Body of pancreas (tissue), 4 donors: ENCODE results near the gene ZFHX3. TPM values are rescaled to one million over a fixed set of nuclear protein-coding genes. Genes with fewer than 3 reads are reported as not detected.

Experiments
- ATAC-seq: fragments of 150-250 bp; one replicate; pipeline ENCODE4 v1.9.1; 2016
- DNase-seq, 4 donors: peaks; one replicate each; pipeline ENCODE4 v3.0.0-alpha.2; 2019
- H3K27ac ChIP-seq, 4 donors: fragments of 200-600 bp; sonication (generic); 1 replicate in 3 of 4; 2 replicates in 1 of 4; pipeline versions ENCODE4 v1.5.1 to v1.6.1; 2016 to 2019; ENCODE audit warnings: mild to moderate bottlenecking in 1 of 4, mixed read lengths in 1 of 4, moderate library complexity in 1 of 4
- H3K27me3 ChIP-seq, 2 donors: fragments of 200-600 bp; sonication (generic); one replicate each; pipeline ENCODE4 v1.6.0; 2016; ENCODE audit warnings: mild to moderate bottlenecking in 1 of 2
- H3K36me3 ChIP-seq, 2 donors: fragments of 200-600 bp; sonication (generic); replicated peaks in 1 of 2; 2 replicates each; pipeline ENCODE4 v1.5.1; 2016; ENCODE audit warnings: low read depth in 2 of 2; ENCODE audit not compliant: insufficient read depth in 1 of 2
- H3K4me1 ChIP-seq: fragments of 200-600 bp; sonication (generic); one replicate; pipeline ENCODE4 v1.6.0; 2016
- H3K4me3 ChIP-seq, 2 donors: fragments of 200-600 bp; sonication (generic); 1 replicate in 1 of 2; 2 replicates in 1 of 2; pipeline ENCODE4 v1.5.1; 2016 to 2019
- H3K9me3 ChIP-seq, 3 donors: fragments of 200-600 bp; sonication (generic); 1 replicate in 2 of 3; 2 replicates in 1 of 3; pipeline ENCODE4 v1.5.1; 2016
- CTCF ChIP-seq, 7 experiments: fragments of 450-650 bp in 4 of 7; fragments of 200-600 bp in 3 of 7; sonication (generic) in 3 of 7; IDR thresholded peaks; one replicate each; pipeline ENCODE4 v1.5.1; 2016 to 2019; ENCODE audit warnings: antibody characterized with exemption in 7 of 7
- POLR2A ChIP-seq, 3 donors: fragments of 450-650 bp; IDR thresholded peaks; one replicate each; pipeline ENCODE4 v1.6.1; 2016; ENCODE audit warnings: antibody characterized with exemption in 3 of 3, mild to moderate bottlenecking in 2 of 3
- WGBS, 2 donors: methylation state at CpG; one replicate each; pipeline ENCODE4 v1.1.5; 2017; 5-methylcytosine and 5-hydroxymethylcytosine counted together
- intact Hi-C: fragments of 100-400 bp; cut with DNase I; formaldehyde crosslinking; loops from one replicate; pipeline ENCODE4 v1.15.1; 2023
- total RNA-seq, 2 donors: library from RNA; depleted of rRNA; stranded (reverse); fragments of >200 nt; gene quantifications; one replicate each; pipeline ENCODE4 v1.1.0, GENCODE V29; 2016

ZFHX3 gene
- total RNA-seq, 2 donors from 2014 or later, result 22.4 to 24.6 TPM

- H3K27ac ChIP-seq, result peak overlapping the region; percentile 62 to 82 (median 72)
- WGBS, 2 donors, result 33 to 63% methylated on average over 17 of the region's 17 CpGs
- no peaks in the 10 kb centered on the region for H3K27me3 ChIP-seq
- intact Hi-C loops, result no loop called here
- no peaks in the 10 kb centered on the region for H3K36me3 ChIP-seq
- H3K4me3 ChIP-seq, result no peak overlapping the region
- H3K4me1 ChIP-seq, result peaks cover 59% of the 10 kb centered on the region
- peak; percentile 87 for ATAC-seq
- DNase-seq, result peak; percentile 55 to 86 (median 74)
- H3K9me3 ChIP-seq, result no peaks in the 10 kb centered on the region
- no peak for TF ChIP-seq CTCF (IDR thresholded peaks at IDR 0.05)
- peak in 2 of 3 donors; percentile 49 to 56 for TF ChIP-seq POLR2A (IDR thresholded peaks at IDR 0.05)
Observed at GRCh38 chr16:72924927-72925630, 122.8 kb downstream of the ZFHX3 start.

GRCh38 chr16:72924537-72924926 is 123.4 kb downstream of the ZFHX3 start:
- TF ChIP-seq POLR2A (IDR thresholded peaks at IDR 0.05) (no peak), CTCF (IDR thresholded peaks at IDR 0.05) (no peak)
- ATAC-seq, result peak; percentile 65
- intact Hi-C loops, result no loop called here
- peaks cover 59% of the 10 kb centered on the region for H3K4me1 ChIP-seq
- no peaks in the 10 kb centered on the region for H3K36me3 ChIP-seq
- H3K9me3 ChIP-seq, result no peaks in the 10 kb centered on the region
- 61 to 74% methylated on average over 9 of the region's 9 CpGs for WGBS, 2 donors
- H3K27me3 ChIP-seq, result no peaks in the 10 kb centered on the region
- no peak overlapping the region for H3K4me3 ChIP-seq
- no peak for DNase-seq
- H3K27ac ChIP-seq, result peak overlapping the region; percentile 62 to 82 (median 72)

DNA sequence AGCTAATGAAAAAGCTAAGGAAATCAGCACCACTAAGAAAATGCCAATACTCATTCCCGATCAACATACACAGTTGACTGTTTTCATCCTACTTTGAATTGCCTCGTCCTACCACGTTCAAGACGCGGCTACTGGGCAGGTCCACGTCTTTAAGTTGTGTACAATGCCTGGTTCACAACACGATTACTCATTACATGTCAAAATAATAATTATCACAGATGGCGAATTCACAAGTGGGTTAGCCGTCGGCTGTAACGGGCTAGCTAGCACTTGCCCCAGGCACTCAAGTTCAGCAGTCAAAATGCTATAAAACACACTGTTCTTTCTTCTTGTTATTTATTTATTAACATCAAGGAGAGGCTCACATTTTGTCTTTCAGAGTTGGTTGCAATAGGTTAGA is 124.2 kb downstream of the ZFHX3 start:
- H3K4me1 ChIP-seq, result peaks cover 59% of the 10 kb centered on the region
- no peak for ATAC-seq
- H3K9me3 ChIP-seq, result no peaks in the 10 kb centered on the region
- H3K36me3 ChIP-seq, result no peaks in the 10 kb centered on the region
- no peaks in the 10 kb centered on the region for H3K27me3 ChIP-seq
- no peak overlapping the region for H3K4me3 ChIP-seq
- no peak for DNase-seq
- WGBS, 2 donors, result 79 to 90% methylated on average over 11 of the region's 11 CpGs
- TF ChIP-seq CTCF (IDR thresholded peaks at IDR 0.05) (no peak), POLR2A (IDR thresholded peaks at IDR 0.05) (no peak)
- peak overlapping the region; percentile 62 to 82 (median 72) for H3K27ac ChIP-seq
- intact Hi-C loops, result no loop called here

- no peak for DNase-seq
- Histone ChIP-seq H3K27ac (peak overlapping the region; percentile 7 to 82 (median 41)), H3K4me3 (no peak overlapping the region), H3K9me3 (no peaks in the 10 kb centered on the region), H3K36me3 (no peaks in the 10 kb centered on the region), H3K4me1 (peaks cover 58% of the 10 kb centered on the region), H3K27me3 (no peaks in the 10 kb centered on the region)
- 48 to 72% methylated on average over 3 of the region's 3 CpGs for WGBS, 2 donors
- ATAC-seq, result no peak
- intact Hi-C loops, result no loop called here
- TF ChIP-seq CTCF (IDR thresholded peaks at IDR 0.05) (no peak), POLR2A (IDR thresholded peaks at IDR 0.05) (no peak)
Observed at GRCh38 chr16:72922714-72923113, 125.2 kb downstream of the ZFHX3 start.

DNA sequence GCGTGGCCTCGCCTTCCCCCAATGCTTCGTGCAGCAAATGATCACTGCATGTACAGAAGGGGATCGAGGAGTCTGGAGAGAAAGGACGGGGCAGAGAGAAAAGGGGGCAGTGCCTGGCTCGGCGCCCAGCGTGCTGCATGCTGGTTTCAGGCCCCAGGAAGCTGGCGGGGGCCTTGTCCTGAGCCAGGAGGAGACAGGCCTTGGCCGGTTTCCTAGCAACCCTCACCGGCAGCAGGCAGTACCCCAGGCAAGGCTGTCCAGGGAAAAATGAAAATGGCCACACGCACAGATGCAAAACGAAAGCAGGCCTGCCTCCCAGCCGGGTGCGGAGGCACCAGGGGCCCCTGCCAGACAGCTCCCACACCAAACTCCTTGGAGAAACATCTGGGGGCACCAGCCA is 126.3 kb downstream of the ZFHX3 start:
- Histone ChIP-seq H3K9me3 (no peaks in the 10 kb centered on the region), H3K27ac (peak overlapping the region; percentile 7 to 82 (median 41)), H3K4me3 (no peak overlapping the region), H3K27me3 (no peaks in the 10 kb centered on the region), H3K36me3 (no peaks in the 10 kb centered on the region), H3K4me1 (peaks cover 49% of the 10 kb centered on the region)
- DNase-seq (peak; percentile 33 to 66 (median 62)), ATAC-seq (no peak)
- TF ChIP-seq CTCF (IDR thresholded peaks at IDR 0.05), result no peak
- intact Hi-C loops, result no loop called here
- 62 to 91% methylated on average over 15 of the region's 15 CpGs for WGBS, 2 donors
